HepG2 (cell line): Measurements from ENCODE around the gene CHSY3. TPM values are rescaled to one million over a fixed set of nuclear protein-coding genes. Genes with fewer than 3 reads are reported as not detected.

Source experiments
- ATAC-seq: fragments of 200-7000 bp; cut with Tn5 transposase; 3 replicates; pipeline ENCODE4 v1.9.1; 2020; ENCODE audit warnings: mild to moderate bottlenecking, moderate library complexity
- BruUV-seq: library from RNA; stranded (reverse); fragments of 400-500 nt; replicated peaks from 2 replicates; lab custom pipeline; 2021; lab: Mats Ljungman, UMichigan
- CTCF ChIA-PET: fragments of 300-600 bp; formaldehyde crosslinking; extraction: SDS; loops from one replicate; lab custom pipeline; 2021; ENCODE audit warnings: low total read pairs, inconsistent platforms, low intra/inter-chr PET ratio; lab: Yijun Ruan, JAX
- POLR2A ChIA-PET: fragments of 350-600 bp; sonication (Branson Sonifier 250); formaldehyde crosslinking; loops from one replicate; lab custom pipeline; 2020; ENCODE audit warnings: antibody characterized with exemption, inconsistent platforms; lab: Yijun Ruan, JAX
- DNase-seq: peaks from one replicate; pipeline ENCODE4 v3.0.0-alpha.2; 2015; ENCODE audit warnings: low spot score
- FAIRE-seq: peaks from 3 replicates; lab custom pipeline; 2011; peaks lifted over from hg19 to GRCh38; lab: Jason Lieb, UNC
- H2AFZ ChIP-seq: one replicate; pipeline ENCODE4 v1.6.1; 2011; ENCODE audit warnings: low read length, inconsistent platforms
- H3K27ac ChIP-seq: fragments of 300-600 bp; 3 replicates; pipeline ENCODE4 v1.8.0; 2011; ENCODE audit warnings: mixed run types, mild to moderate bottlenecking, mixed read lengths, low read length, inconsistent platforms; ENCODE audit not compliant: insufficient read depth; ENCODE audit errors: extremely low read length
- H3K27me3 ChIP-seq, 2 experiments: fragments of 200-600 bp in 1 of 2; 2 replicates in 1 of 2; 3 replicates in 1 of 2; pipeline versions ENCODE4 v1.6.0 to v1.8.0; 2011; ENCODE audit warnings: low read length in 2 of 2, mild to moderate bottlenecking in 2 of 2, moderate library complexity in 2 of 2, inconsistent platforms in 1 of 2; ENCODE audit not compliant: insufficient read depth in 2 of 2, control insufficient read depth in 1 of 2
- H3K36me3 ChIP-seq, 2 experiments: fragments of 200-600 bp in 1 of 2; replicated peaks in 1 of 2; 2 replicates in 1 of 2; 3 replicates in 1 of 2; pipeline versions ENCODE4 v1.5.1 to v1.8.0; 2011; ENCODE audit warnings: low read length in 2 of 2, inconsistent platforms in 1 of 2; ENCODE audit not compliant: insufficient read depth in 2 of 2, control insufficient read depth in 1 of 2
- H3K4me1 ChIP-seq: 2 replicates; pipeline ENCODE4 v1.5.1; 2012; ENCODE audit warnings: low read length, inconsistent platforms; ENCODE audit not compliant: insufficient read depth
- H3K4me2 ChIP-seq: 2 replicates; pipeline ENCODE4 v1.6.0; 2011; ENCODE audit warnings: low read depth, low read length, inconsistent platforms
- H3K4me3 ChIP-seq, 3 experiments: fragments of 200-600 bp in 1 of 3; sonication (generic), shearing (Covaris generic) in 1 of 3; replicated peaks in 1 of 3; 2 replicates each; pipeline ENCODE4 v1.5.1; 2011 to 2016; ENCODE audit warnings: low read length in 3 of 3, inconsistent platforms in 2 of 3, low read depth in 2 of 3, mild to moderate bottlenecking in 2 of 3, control low read depth in 1 of 3, mixed read lengths in 1 of 3; ENCODE audit not compliant: insufficient read depth in 1 of 3
- H3K79me2 ChIP-seq: one replicate; pipeline ENCODE4 v1.6.1; 2011; ENCODE audit warnings: low read length, inconsistent platforms; ENCODE audit not compliant: insufficient read depth
- H3K9ac ChIP-seq: 2 replicates; pipeline ENCODE4 v1.6.0; 2011; ENCODE audit warnings: mild to moderate bottlenecking, low read depth, low read length, inconsistent platforms; ENCODE audit not compliant: insufficient read depth
- H3K9me3 ChIP-seq: 2 replicates; pipeline ENCODE4 v1.5.1; 2012; ENCODE audit warnings: mild to moderate bottlenecking, low read length
- H4K20me1 ChIP-seq: 2 replicates; pipeline ENCODE4 v1.6.0; 2011; ENCODE audit warnings: inconsistent platforms, mild to moderate bottlenecking, low read length, moderate library complexity; ENCODE audit not compliant: insufficient read depth
- CEBPB ChIP-seq: IDR thresholded peaks from 2 replicates; pipeline ENCODE4 v1.6.1; 2011; ENCODE audit warnings: low read depth, low read length, improper control_type of control experiment, borderline replicate concordance
- GLI4 ChIP-seq: sonication (generic); formaldehyde crosslinking; IDR thresholded peaks from 2 replicates; pipeline ENCODE4 v1.5.1; 2020; ENCODE audit warnings: missing genetic modification reagents, mild to moderate bottlenecking, moderate library complexity, borderline replicate concordance
- NONO ChIP-seq, 2 experiments: fragments of 450-650 bp in 1 of 2; sonication (generic) in 1 of 2; formaldehyde crosslinking in 1 of 2; IDR thresholded peaks in 1 of 2; conservative IDR thresholded peaks in 1 of 2; 2 replicates each; pipeline versions ENCODE4 v1.6.1 to v1.8.0; 2017 to 2022; ENCODE audit warnings: mild to moderate bottlenecking in 1 of 2, missing genetic modification reagents in 1 of 2, moderate library complexity in 1 of 2
- SRF ChIP-seq: IDR thresholded peaks from 2 replicates; pipeline ENCODE4 v1.6.1; 2011; ENCODE audit warnings: mild to moderate bottlenecking, low read depth, low read length, moderate library complexity
- WGBS: methylation state at CpG from one replicate; pipeline ENCODE4 v1.1.6; 2017; ENCODE audit warnings: low lambda C conversion rate; 5-methylcytosine and 5-hydroxymethylcytosine counted together
- in situ Hi-C: cut with HindIII; loops from 2 replicates; pipeline ENCODE4 v1.10.0; 2017; ENCODE audit warnings: low pct_unique_long_range_greater_than_20kb; ENCODE audit not compliant: extremely low pct_ligation_motif_present
- intact Hi-C: fragments of 100-400 bp; cut with micrococcal nuclease; formaldehyde crosslinking; loops from one replicate; pipeline ENCODE4 v1.10.0; 2022; ENCODE audit not compliant: unreplicated experiment
- polyA plus RNA-seq, 8 experiments: library from polyadenylated mRNA; depleted of rRNA in 3 of 8; stranded (reverse) in 7 of 8; unstranded in 1 of 8; fragments of >200 nt; fragmentation: Illumina TruSeq in 4 of 8; extraction: Trizol in 4 of 8; gene quantifications; 2 replicates each; pipeline versions ENCODE4 v1.2.1 to v1.2.3, GENCODE V29; 2011 to 2016; ENCODE audit warnings: low read depth in 4 of 8, missing spikeins in 1 of 8, mixed read lengths in 1 of 8; ENCODE audit not compliant: insufficient read depth in 1 of 8
- total RNA-seq, 5 experiments: library from RNA; depleted of rRNA; stranded (reverse); fragments of >200 nt; fragmentation: Illumina TruSeq; extraction: Trizol; gene quantifications; 2 replicates each; pipeline ENCODE4 v1.2.3, GENCODE V29; 2016; ENCODE audit warnings: low read depth in 1 of 5
- TF ChIP-seq, protein P1 (sequence below): sonication (generic); formaldehyde crosslinking; IDR thresholded peaks from 2 replicates; pipeline ENCODE4 v1.4.0; 2020; ENCODE audit warnings: missing genetic modification reagents, borderline replicate concordance

Gene CHSY3
- total and polyA plus RNA-seq, 2 of the 13 experiments (the other 11 are each of a cell fraction or from before 2014, with no cell fraction given), result 0.26 to 4.1 TPM

DNA sequence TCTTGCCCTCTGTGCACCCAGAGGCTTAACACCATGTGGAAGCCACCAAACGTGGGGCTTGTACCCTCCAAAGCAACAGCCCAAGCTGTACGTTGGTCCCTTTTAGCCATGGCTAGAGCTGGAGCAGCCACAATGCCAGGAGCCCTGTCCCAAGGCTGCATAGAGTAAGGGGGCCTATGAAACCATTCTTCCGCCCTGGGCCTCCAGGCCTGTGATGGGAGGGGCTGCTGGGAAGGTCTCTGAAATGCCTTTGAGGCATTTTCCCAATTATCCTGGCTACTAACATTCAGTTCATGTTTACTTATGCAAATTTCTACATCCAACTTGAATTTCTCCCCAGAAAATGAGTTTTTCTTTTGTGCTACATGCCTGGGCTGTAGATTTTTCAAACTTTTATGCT, 33.8 kb downstream of the CHSY3 start:
- peaks cover 29% of the 10 kb centered on the region for H3K9me3 ChIP-seq
- H3K27ac ChIP-seq, result no peak overlapping the region
- no peaks in the 10 kb centered on the region for H3K79me2 ChIP-seq
- H3K4me1 ChIP-seq, result no peaks in the 10 kb centered on the region
- no peak overlapping the region for H3K4me2 ChIP-seq
- no peak overlapping the region for H2AFZ ChIP-seq
- H3K9ac ChIP-seq, result no peak overlapping the region
- FAIRE-seq (no peak), DNase-seq (no peak), ATAC-seq (no peak)
- whole genome bisulfite sequencing, result 58% methylated on average over 2 of the region's 3 CpGs
- H3K4me3 ChIP-seq, result no peak overlapping the region
- intact Hi-C loops, result no loop called here
- ChIA-PET POLR2A (no interaction called here), CTCF (no interaction called here)
- H3K36me3 ChIP-seq, result no peaks in the 10 kb centered on the region
- no peaks in the 10 kb centered on the region for H4K20me1 ChIP-seq
- H3K27me3 ChIP-seq, result no peaks in the 10 kb centered on the region
- in situ Hi-C loops, result no loop called here
- TF ChIP-seq NONO (IDR thresholded peaks at IDR 0.05) (no peak), NONO (CRISPR knock-in tag; conservative IDR thresholded peaks at IDR 0.05) (no peak), GLI4 (CRISPR knock-in tag) (no peak), CEBPB (no peak), SRF (no peak)
- TF ChIP-seq, protein P1, sequence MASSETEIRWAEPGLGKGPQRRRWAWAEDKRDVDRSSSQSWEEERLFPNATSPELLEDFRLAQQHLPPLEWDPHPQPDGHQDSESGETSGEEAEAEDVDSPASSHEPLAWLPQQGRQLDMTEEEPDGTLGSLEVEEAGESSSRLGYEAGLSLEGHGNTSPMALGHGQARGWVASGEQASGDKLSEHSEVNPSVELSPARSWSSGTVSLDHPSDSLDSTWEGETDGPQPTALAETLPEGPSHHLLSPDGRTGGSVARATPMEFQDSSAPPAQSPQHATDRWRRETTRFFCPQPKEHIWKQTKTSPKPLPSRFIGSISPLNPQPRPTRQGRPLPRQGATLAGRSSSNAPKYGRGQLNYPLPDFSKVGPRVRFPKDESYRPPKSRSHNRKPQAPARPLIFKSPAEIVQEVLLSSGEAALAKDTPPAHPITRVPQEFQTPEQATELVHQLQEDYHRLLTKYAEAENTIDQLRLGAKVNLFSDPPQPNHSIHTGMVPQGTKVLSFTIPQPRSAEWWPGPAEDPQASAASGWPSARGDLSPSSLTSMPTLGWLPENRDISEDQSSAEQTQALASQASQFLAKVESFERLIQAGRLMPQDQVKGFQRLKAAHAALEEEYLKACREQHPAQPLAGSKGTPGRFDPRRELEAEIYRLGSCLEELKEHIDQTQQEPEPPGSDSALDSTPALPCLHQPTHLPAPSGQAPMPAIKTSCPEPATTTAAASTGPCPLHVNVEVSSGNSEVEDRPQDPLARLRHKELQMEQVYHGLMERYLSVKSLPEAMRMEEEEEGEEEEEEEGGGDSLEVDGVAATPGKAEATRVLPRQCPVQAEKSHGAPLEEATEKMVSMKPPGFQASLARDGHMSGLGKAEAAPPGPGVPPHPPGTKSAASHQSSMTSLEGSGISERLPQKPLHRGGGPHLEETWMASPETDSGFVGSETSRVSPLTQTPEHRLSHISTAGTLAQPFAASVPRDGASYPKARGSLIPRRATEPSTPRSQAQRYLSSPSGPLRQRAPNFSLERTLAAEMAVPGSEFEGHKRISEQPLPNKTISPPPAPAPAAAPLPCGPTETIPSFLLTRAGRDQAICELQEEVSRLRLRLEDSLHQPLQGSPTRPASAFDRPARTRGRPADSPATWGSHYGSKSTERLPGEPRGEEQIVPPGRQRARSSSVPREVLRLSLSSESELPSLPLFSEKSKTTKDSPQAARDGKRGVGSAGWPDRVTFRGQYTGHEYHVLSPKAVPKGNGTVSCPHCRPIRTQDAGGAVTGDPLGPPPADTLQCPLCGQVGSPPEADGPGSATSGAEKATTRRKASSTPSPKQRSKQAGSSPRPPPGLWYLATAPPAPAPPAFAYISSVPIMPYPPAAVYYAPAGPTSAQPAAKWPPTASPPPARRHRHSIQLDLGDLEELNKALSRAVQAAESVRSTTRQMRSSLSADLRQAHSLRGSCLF (CRISPR knock-in tag), result no peak
- BruUV-seq, result no TSS peak
